SK-N-SH (cell line): ENCODE data around the gene SP100.

Experiments used
- CHD2 ChIP-seq: fragments of 150-350 bp; IDR thresholded peaks from 2 replicates; pipeline ENCODE4 v1.6.1; 2018; ENCODE audit warnings: low read length; ENCODE audit not compliant: partially characterized antibody
- CTCF ChIP-seq: fragments of 200-600 bp; sonication (generic); IDR thresholded peaks from 2 replicates; pipeline ENCODE4 v1.6.1; 2017; ENCODE audit warnings: antibody characterized with exemption, mild to moderate bottlenecking, moderate library complexity
- FOXM1 ChIP-seq: IDR thresholded peaks from 2 replicates; pipeline ENCODE4 v1.4.0; 2012; ENCODE audit warnings: low read depth, mild to moderate bottlenecking
- GABPA ChIP-seq: IDR thresholded peaks from 2 replicates; pipeline ENCODE4 v1.4.0; 2012; ENCODE audit warnings: low read depth, mild to moderate bottlenecking
- GATA2 ChIP-seq: sonication (generic); formaldehyde crosslinking; IDR thresholded peaks from 2 replicates; pipeline ENCODE4 v1.5.0; 2020; ENCODE audit warnings: mild to moderate bottlenecking, missing genetic modification reagents
- MXI1 ChIP-seq: IDR thresholded peaks from 2 replicates; pipeline ENCODE4 v1.6.1; 2012; ENCODE audit warnings: mild to moderate bottlenecking, low read depth, low read length, improper control_type of control experiment
- NRF1 ChIP-seq: IDR thresholded peaks from 2 replicates; pipeline ENCODE4 v1.6.1; 2012; ENCODE audit warnings: low read depth, mild to moderate bottlenecking, low read length
- RFX5 ChIP-seq: IDR thresholded peaks from 2 replicates; pipeline ENCODE4 v1.6.1; 2012; ENCODE audit warnings: mild to moderate bottlenecking, improper control_type of control experiment, low read length
- SIN3A ChIP-seq: IDR thresholded peaks from 2 replicates; pipeline ENCODE4 v1.6.1; 2012; ENCODE audit warnings: low read depth, mild to moderate bottlenecking, low read length, moderate library complexity, borderline replicate concordance
- TAF1 ChIP-seq: IDR thresholded peaks from 2 replicates; pipeline ENCODE4 v1.6.1; 2012; ENCODE audit warnings: low read depth, mild to moderate bottlenecking, low read length, moderate library complexity, borderline replicate concordance
- TCF12 ChIP-seq: IDR thresholded peaks from 2 replicates; pipeline ENCODE4 v1.4.0; 2012
- USF2 ChIP-seq: fragments of 150-350 bp; IDR thresholded peaks from 2 replicates; pipeline ENCODE4 v1.6.1; 2017; ENCODE audit warnings: antibody characterized with exemption, low read length, low read depth, borderline replicate concordance
- YY1 ChIP-seq: IDR thresholded peaks from 2 replicates; pipeline ENCODE4 v1.4.0; 2012; ENCODE audit warnings: low read depth, mild to moderate bottlenecking
- TF ChIP-seq, protein P1 (sequence below): IDR thresholded peaks from 2 replicates; pipeline ENCODE4 v1.6.1; 2012; ENCODE audit warnings: mild to moderate bottlenecking, low read depth, low read length, moderate library complexity

GRCh38 chr2:230557065-230557464, 141.1 kb downstream of the SP100 start:
- no peak for TF ChIP-seq GATA2 (CRISPR knock-in tag)
- TF ChIP-seq RFX5, result no peak
- no peak for TF ChIP-seq CTCF
- no peak for TF ChIP-seq USF2
- no peak for TF ChIP-seq MXI1
- TF ChIP-seq TAF1, result no peak
- TF ChIP-seq YY1, result no peak
- no peak for TF ChIP-seq CHD2
- TF ChIP-seq FOXM1, result no peak
- TF ChIP-seq, protein P1, sequence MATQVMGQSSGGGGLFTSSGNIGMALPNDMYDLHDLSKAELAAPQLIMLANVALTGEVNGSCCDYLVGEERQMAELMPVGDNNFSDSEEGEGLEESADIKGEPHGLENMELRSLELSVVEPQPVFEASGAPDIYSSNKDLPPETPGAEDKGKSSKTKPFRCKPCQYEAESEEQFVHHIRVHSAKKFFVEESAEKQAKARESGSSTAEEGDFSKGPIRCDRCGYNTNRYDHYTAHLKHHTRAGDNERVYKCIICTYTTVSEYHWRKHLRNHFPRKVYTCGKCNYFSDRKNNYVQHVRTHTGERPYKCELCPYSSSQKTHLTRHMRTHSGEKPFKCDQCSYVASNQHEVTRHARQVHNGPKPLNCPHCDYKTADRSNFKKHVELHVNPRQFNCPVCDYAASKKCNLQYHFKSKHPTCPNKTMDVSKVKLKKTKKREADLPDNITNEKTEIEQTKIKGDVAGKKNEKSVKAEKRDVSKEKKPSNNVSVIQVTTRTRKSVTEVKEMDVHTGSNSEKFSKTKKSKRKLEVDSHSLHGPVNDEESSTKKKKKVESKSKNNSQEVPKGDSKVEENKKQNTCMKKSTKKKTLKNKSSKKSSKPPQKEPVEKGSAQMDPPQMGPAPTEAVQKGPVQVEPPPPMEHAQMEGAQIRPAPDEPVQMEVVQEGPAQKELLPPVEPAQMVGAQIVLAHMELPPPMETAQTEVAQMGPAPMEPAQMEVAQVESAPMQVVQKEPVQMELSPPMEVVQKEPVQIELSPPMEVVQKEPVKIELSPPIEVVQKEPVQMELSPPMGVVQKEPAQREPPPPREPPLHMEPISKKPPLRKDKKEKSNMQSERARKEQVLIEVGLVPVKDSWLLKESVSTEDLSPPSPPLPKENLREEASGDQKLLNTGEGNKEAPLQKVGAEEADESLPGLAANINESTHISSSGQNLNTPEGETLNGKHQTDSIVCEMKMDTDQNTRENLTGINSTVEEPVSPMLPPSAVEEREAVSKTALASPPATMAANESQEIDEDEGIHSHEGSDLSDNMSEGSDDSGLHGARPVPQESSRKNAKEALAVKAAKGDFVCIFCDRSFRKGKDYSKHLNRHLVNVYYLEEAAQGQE, result no peak
- no peak for TF ChIP-seq TCF12
- no peak for TF ChIP-seq SIN3A
- TF ChIP-seq GABPA, result no peak
- TF ChIP-seq NRF1, result no peak
